Kidney (tissue), 14 donors: Measurements from ENCODE around the gene ARHGAP30. TPM values are rescaled to one million over a fixed set of nuclear protein-coding genes. Genes with fewer than 3 reads are reported as not detected.

ENCODE experiments used
- DNase-seq, 5 donors: peaks; one replicate each; pipeline ENCODE4 v3.0.0-alpha.2; 2013 to 2020
- FAIRE-seq: peaks from 2 replicates; lab custom pipeline; 2012; peaks lifted over from hg19 to GRCh38; lab: Jason Lieb, UNC
- H3K27ac ChIP-seq, 2 donors: one replicate each; pipeline ENCODE4 v1.7.0; 2013; ENCODE audit warnings: low read depth in 2 of 2, low read length in 2 of 2, inconsistent platforms in 1 of 2
- H3K27me3 ChIP-seq: one replicate; pipeline ENCODE4 v1.7.1; 2013; ENCODE audit warnings: low read length, inconsistent platforms; ENCODE audit not compliant: control insufficient read depth, insufficient read depth
- H3K36me3 ChIP-seq, 3 donors: one replicate each; pipeline versions ENCODE4 v1.7.0 to v1.7.1; 2013; ENCODE audit warnings: low read length in 3 of 3, control low read depth in 1 of 3, inconsistent platforms in 1 of 3; ENCODE audit not compliant: insufficient read depth in 3 of 3, control insufficient read depth in 2 of 3
- H3K4me1 ChIP-seq, 3 donors: one replicate each; pipeline versions ENCODE4 v1.7.0 to v1.7.1; 2013; ENCODE audit warnings: low read length in 3 of 3, inconsistent platforms in 1 of 3, low read depth in 1 of 3; ENCODE audit not compliant: control insufficient read depth in 2 of 3, insufficient read depth in 2 of 3
- H3K4me3 ChIP-seq, 3 donors: one replicate each; pipeline versions ENCODE4 v1.7.0 to v1.8.1; 2013; ENCODE audit warnings: low read length in 3 of 3, control low read depth in 1 of 3, inconsistent platforms in 1 of 3
- H3K9ac ChIP-seq, 3 donors: one replicate each; pipeline versions ENCODE4 v1.7.0 to v1.7.1; 2013; ENCODE audit warnings: low read length in 3 of 3, control low read depth in 1 of 3, inconsistent platforms in 1 of 3
- H3K9me3 ChIP-seq, 3 donors: one replicate each; pipeline versions ENCODE4 v1.7.0 to v1.7.1; 2013; ENCODE audit warnings: low read length in 3 of 3, control low read depth in 1 of 3, inconsistent platforms in 1 of 3; ENCODE audit not compliant: control insufficient read depth in 2 of 3, insufficient read depth in 1 of 3
- intact Hi-C: fragments of 100-400 bp; cut with DNase I; formaldehyde crosslinking; loops from one replicate; pipeline ENCODE4 v1.11.1; 2022
- polyA plus RNA-seq: library from polyadenylated mRNA; stranded (reverse); fragments of 350-450 nt; fragmentation: Illumina TruSeq; extraction: RNeasy Lipid Tissue Mini Kit (QIAGEN cat#74804); gene quantifications from one replicate; pipeline ENCODE4 v1.2.3, GENCODE V29; 2014; ENCODE audit warnings: low read depth, low replicate concordance; ENCODE audit not compliant: insufficient read depth
- total RNA-seq: library from RNA; stranded (reverse); fragmentation: NEBNext Ultra II Directional; extraction: Animal tissue kit (Norgen Biotek cat#: 25700); gene quantifications from one replicate; pipeline ENCODE4 v1.2.1, GENCODE V29; 2021
- TF ChIP-seq, protein P1 (sequence below): IDR thresholded peaks from 3 replicates; pipeline ENCODE4 v1.5.1; 2012; ENCODE audit warnings: mild to moderate bottlenecking, moderate library complexity, borderline replicate concordance; ENCODE audit not compliant: insufficient read depth; ENCODE audit errors: extremely low read depth
- donor health status: control.
- donor health status: control.
- donor health status: control.
- donor health status: control.
- donor health status: control.
- donor health status: DM: yes; HTN: yes; CAD: no.
- donor health status: Normal renal cell carcinoma (clear cell type).

Gene ARHGAP30
- total and polyA plus RNA-seq, 2 donors from 2014 or later = 1.2 to 21.6 TPM

DNA sequence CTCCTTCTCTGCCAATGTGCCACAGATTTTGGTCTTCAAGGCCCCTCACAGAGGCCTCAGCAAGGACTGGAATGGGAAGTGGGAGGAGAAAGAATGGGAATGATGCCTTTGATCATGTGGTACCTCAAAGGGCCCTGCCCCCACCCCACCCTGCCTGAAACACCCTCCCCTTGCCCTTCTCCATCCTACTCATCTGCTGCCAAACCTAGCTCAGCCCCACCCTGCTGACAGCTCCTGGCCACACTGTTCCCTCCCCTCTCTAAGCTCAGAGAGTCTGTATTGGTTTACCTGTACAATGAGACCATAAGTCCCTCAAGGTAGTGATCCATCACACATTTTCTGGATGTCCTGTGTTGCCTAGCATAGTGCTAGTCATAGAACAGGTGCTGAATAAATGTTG lies 6.7 kb upstream of the ARHGAP30 start:
- intact Hi-C loops = no loop called here
- Histone ChIP-seq H3K9ac (no peak overlapping the region), H3K4me3 (no peak overlapping the region), H3K27ac (no peak overlapping the region), H3K36me3 (peaks cover 0 to 3% (median 0%) of the 10 kb centered on the region in 3 donors), H3K4me1 (no peaks in the 10 kb centered on the region), H3K9me3 (no peaks in the 10 kb centered on the region), H3K27me3 (no peaks in the 10 kb centered on the region)
- DNase-seq = no peak
- TF ChIP-seq, protein P1, sequence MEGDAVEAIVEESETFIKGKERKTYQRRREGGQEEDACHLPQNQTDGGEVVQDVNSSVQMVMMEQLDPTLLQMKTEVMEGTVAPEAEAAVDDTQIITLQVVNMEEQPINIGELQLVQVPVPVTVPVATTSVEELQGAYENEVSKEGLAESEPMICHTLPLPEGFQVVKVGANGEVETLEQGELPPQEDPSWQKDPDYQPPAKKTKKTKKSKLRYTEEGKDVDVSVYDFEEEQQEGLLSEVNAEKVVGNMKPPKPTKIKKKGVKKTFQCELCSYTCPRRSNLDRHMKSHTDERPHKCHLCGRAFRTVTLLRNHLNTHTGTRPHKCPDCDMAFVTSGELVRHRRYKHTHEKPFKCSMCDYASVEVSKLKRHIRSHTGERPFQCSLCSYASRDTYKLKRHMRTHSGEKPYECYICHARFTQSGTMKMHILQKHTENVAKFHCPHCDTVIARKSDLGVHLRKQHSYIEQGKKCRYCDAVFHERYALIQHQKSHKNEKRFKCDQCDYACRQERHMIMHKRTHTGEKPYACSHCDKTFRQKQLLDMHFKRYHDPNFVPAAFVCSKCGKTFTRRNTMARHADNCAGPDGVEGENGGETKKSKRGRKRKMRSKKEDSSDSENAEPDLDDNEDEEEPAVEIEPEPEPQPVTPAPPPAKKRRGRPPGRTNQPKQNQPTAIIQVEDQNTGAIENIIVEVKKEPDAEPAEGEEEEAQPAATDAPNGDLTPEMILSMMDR = no peak
- no peak for FAIRE-seq

DNA sequence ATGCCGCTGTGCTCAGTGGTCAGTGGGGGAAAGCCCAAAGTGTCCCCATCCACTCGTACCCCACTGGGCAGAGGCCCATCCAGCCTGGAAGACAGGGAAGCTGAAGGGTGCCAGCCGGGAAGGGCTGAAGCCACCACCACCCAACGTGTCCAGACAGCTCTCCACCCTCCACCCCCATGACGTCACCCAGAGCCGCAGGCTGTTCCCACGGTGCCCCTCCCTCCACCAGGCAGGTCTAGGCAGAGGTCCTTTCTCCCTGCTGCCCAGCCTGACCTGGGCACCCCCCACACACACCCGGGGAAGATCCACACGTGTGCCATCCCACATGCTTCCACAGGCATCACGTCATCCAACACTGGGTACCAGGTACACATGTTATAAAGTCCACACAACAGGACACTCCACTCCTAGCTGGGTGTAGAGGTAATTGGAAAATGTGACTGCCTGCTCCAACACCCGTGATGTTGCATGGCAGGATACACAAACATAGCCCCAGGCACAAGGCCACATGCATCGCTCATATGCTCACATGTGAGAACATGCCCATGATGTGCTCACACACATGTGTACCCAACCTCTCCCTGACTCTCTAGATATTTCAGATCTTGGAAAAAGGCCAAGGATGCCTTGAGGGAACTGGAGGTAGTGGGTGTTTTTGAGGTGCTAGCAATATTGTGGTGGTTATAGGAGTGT lies 5.1 kb upstream of the ARHGAP30 start:
- no peak overlapping the region for H3K9ac ChIP-seq
- FAIRE-seq (no peak), DNase-seq (no peak)
- no peaks in the 10 kb centered on the region for H3K4me1 ChIP-seq
- H3K4me3 ChIP-seq = no peak overlapping the region
- H3K36me3 ChIP-seq = peaks cover 0 to 3% (median 0%) of the 10 kb centered on the region in 3 donors
- no peak overlapping the region for H3K27ac ChIP-seq
- intact Hi-C loops = no loop called here
- H3K27me3 ChIP-seq = no peaks in the 10 kb centered on the region
- H3K9me3 ChIP-seq = no peaks in the 10 kb centered on the region
- TF ChIP-seq, protein P1 = no peak

DNA sequence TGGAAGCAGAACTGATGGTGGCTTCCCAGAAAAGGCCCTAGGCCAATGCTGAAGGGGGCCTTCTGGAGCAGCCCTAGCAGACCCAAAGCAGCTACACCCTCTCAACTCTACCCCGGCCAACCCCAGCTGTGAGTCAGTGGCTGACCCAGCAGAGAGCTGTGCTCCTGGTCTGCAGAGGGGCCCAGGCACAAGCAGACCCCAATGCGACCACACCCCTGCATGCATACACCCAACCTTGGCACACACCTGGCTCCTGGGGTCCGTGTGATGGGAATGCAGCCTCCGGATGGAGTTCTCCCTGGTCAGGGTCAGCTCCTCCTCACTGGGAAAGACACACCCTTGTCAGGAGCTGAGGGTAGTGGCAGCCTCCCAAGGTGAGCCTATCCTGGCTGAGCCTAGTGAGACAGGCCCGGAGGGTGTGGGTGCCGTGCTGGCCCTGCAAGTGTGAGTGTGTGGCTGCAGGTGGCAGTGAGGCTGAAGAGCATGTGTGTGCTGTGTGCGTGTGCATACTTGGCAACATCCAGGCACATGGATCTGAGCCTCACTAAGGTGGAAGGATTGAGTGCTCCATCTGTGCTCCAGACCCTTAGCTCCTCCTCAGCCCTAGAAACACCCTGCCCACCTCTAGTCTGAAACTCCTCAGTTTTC lies 3.9 kb upstream of the ARHGAP30 start:
- DNase-seq (no peak), FAIRE-seq (no peak)
- TF ChIP-seq, protein P1 = no peak
- Histone ChIP-seq H3K4me1 (no peaks in the 10 kb centered on the region), H3K9me3 (no peaks in the 10 kb centered on the region), H3K27ac (no peak overlapping the region), H3K9ac (no peak overlapping the region), H3K36me3 (peaks cover 0 to 3% (median 0%) of the 10 kb centered on the region in 3 donors), H3K4me3 (no peak overlapping the region), H3K27me3 (no peaks in the 10 kb centered on the region)
- intact Hi-C loops = no loop called here
